Hepatocyte (in vitro differentiated cells): ENCODE results near the gene GADD45GIP1. TPM values are rescaled to one million over a fixed set of nuclear protein-coding genes. Genes with fewer than 3 reads are reported as not detected.
"Not testable (repeated sequence)": the region's sequence is repeated elsewhere in the genome, so short reads cannot be mapped to it uniquely, and the experiment has no call there.

Experiments used
- DNase-seq: peaks from one replicate; pipeline ENCODE4 v3.0.0-alpha.2; 2016; ENCODE audit warnings: low spot score
- H2AFZ ChIP-seq: fragments of 200-600 bp; sonication (generic); 2 replicates; pipeline ENCODE4 v1.6.0; 2016; ENCODE audit warnings: antibody characterized with exemption, mild to moderate bottlenecking
- H3K27ac ChIP-seq: fragments of 200-600 bp; sonication (generic); 2 replicates; pipeline ENCODE4 v1.5.1; 2016; ENCODE audit warnings: mild to moderate bottlenecking
- H3K27me3 ChIP-seq: fragments of 200-600 bp; sonication (generic); 2 replicates; pipeline ENCODE4 v1.6.1; 2016
- H3K36me3 ChIP-seq: fragments of 200-600 bp; sonication (generic); replicated peaks from 2 replicates; pipeline ENCODE4 v1.5.1; 2016; ENCODE audit warnings: low read depth; ENCODE audit not compliant: insufficient read depth
- H3K4me1 ChIP-seq: fragments of 200-600 bp; sonication (generic); 2 replicates; pipeline ENCODE4 v1.5.1; 2016; ENCODE audit warnings: mild to moderate bottlenecking, moderate library complexity; ENCODE audit not compliant: insufficient read depth
- H3K4me2 ChIP-seq: fragments of 200-600 bp; sonication (generic); 2 replicates; pipeline ENCODE4 v1.6.0; 2016
- H3K4me3 ChIP-seq: fragments of 200-600 bp; sonication (generic); 2 replicates; pipeline ENCODE4 v1.5.1; 2016; ENCODE audit warnings: mild to moderate bottlenecking
- H3K79me2 ChIP-seq: fragments of 200-600 bp; sonication (generic); 2 replicates; pipeline ENCODE4 v1.6.0; 2017; ENCODE audit warnings: mild to moderate bottlenecking
- H3K9me2 ChIP-seq: fragments of 200-600 bp; sonication (generic); replicated peaks from 2 replicates; pipeline ENCODE4 v1.6.0; 2017; ENCODE audit warnings: mild to moderate bottlenecking; ENCODE audit not compliant: insufficient read depth
- H3K9me3 ChIP-seq: fragments of 200-600 bp; sonication (generic); 2 replicates; pipeline ENCODE4 v1.5.1; 2016; ENCODE audit warnings: low read depth, mild to moderate bottlenecking
- H4K20me1 ChIP-seq: fragments of 200-600 bp; sonication (generic); 2 replicates; pipeline ENCODE4 v1.6.0; 2016; ENCODE audit warnings: mild to moderate bottlenecking; ENCODE audit not compliant: insufficient read depth, poor library complexity, severe bottlenecking
- CTCF ChIP-seq: fragments of 200-600 bp; sonication (generic); IDR thresholded peaks from 2 replicates; pipeline ENCODE4 v1.5.1; 2016; ENCODE audit warnings: antibody characterized with exemption, mild to moderate bottlenecking; ENCODE audit not compliant: poor library complexity
- EZH2 ChIP-seq: fragments of 200-600 bp; sonication (generic); IDR thresholded peaks from 2 replicates; pipeline ENCODE4 v1.6.1; 2016; ENCODE audit warnings: antibody characterized with exemption, mild to moderate bottlenecking, borderline replicate concordance
- EZH2phosphoT487 ChIP-seq: fragments of 200-600 bp; sonication (generic); IDR thresholded peaks from one replicate; pipeline ENCODE4 v1.6.1; 2018; ENCODE audit warnings: antibody characterized with exemption, mild to moderate bottlenecking, low read depth, moderate library complexity; ENCODE audit not compliant: unreplicated experiment, severe bottlenecking
- WGBS: methylation state at CpG from one replicate; pipeline ENCODE4 v1.1.6; 2016; ENCODE audit warnings: low lambda C conversion rate; ENCODE audit errors: missing lambda C conversion rate; 5-methylcytosine and 5-hydroxymethylcytosine counted together
- polyA plus RNA-seq: library from polyadenylated mRNA; unstranded; fragments of >200 nt; fragmentation: Nextera tagmentation; extraction: Ambion mirVana; gene quantifications from 2 replicates; pipeline ENCODE4 v1.2.1, GENCODE V29; 2016
- total RNA-seq: library from RNA; depleted of rRNA; stranded (reverse); fragments of >200 nt; gene quantifications from 2 replicates; pipeline ENCODE4 v1.2.3, GENCODE V29; 2014

The GADD45GIP1 gene
- total and polyA plus RNA-seq, 2 experiments from 2014 or later, result 21.0 to 109 TPM

DNA sequence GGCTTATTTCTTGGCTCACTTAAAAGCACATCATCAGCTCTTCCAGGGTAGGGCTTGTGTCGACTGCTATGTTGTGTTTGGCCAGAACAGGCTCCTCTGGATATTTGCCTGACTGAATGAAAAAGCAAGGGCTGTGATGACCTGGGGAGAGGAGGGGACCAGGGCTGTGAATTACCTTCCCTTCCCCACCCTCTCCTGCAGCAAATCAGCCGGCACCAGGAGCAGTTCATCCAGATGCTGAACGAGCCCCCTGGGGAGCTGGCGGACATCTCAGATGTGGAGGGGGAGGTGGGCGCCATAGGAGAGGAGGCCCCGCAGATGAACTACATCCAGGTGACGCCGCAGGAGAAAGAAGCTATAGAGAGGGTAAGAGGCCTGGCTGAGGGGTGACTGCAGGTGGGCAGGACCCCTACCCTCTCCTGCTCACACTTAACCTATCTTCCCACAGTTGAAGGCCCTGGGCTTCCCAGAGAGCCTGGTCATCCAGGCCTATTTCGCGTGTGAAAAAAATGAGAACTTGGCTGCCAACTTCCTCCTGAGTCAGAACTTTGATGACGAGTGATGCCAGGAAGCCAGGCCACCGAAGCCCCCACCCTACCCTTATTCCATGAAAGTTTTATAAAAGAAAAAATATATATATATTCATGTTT is 4.4 kb downstream of the GADD45GIP1 start:
- peaks cover 49% of the 10 kb centered on the region for H3K79me2 ChIP-seq
- no peaks in the 10 kb centered on the region for H3K36me3 ChIP-seq
- no peak overlapping the region for H3K4me2 ChIP-seq

DNA sequence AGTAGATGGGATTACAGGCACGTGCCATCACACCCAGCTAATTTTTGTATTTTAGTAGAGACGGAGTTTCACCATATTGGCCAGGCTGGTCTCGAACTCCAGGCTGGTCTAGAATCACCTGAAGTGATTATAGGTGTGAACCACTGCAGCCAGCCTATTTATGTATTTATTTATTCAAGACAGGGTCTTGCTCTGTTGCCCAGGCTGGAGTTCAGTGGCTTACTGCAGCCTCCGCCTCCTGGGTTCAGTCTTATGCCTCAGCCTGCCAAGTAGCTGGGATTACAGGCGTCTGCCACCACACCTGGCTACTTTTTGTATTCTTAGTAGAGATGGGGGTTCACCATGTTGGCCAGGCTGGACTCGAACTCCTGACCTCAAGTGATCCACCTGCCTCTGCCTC is 5.0 kb downstream of the GADD45GIP1 start:
- H3K79me2 ChIP-seq, result peaks cover 51% of the 10 kb centered on the region

More for the DNA sequence above, 4.4 kb downstream of the GADD45GIP1 start:
- Histone ChIP-seq H3K4me3 (no peak overlapping the region), H3K9me3 (no peaks in the 10 kb centered on the region), H3K27me3 (no peaks in the 10 kb centered on the region), H4K20me1 (peaks cover 2% of the 10 kb centered on the region), H2AFZ (no peak overlapping the region), H3K4me1 (peaks cover 28% of the 10 kb centered on the region), H3K27ac (peak overlapping the region; percentile 73), H3K9me2 (no peaks in the 10 kb centered on the region)
- WGBS, result 88% methylated on average over 12 of the region's 12 CpGs
- TF ChIP-seq EZH2, result no peak
- TF ChIP-seq EZH2phosphoT487, result no peak
- no peak for TF ChIP-seq CTCF
- no peak for DNase-seq

DNA sequence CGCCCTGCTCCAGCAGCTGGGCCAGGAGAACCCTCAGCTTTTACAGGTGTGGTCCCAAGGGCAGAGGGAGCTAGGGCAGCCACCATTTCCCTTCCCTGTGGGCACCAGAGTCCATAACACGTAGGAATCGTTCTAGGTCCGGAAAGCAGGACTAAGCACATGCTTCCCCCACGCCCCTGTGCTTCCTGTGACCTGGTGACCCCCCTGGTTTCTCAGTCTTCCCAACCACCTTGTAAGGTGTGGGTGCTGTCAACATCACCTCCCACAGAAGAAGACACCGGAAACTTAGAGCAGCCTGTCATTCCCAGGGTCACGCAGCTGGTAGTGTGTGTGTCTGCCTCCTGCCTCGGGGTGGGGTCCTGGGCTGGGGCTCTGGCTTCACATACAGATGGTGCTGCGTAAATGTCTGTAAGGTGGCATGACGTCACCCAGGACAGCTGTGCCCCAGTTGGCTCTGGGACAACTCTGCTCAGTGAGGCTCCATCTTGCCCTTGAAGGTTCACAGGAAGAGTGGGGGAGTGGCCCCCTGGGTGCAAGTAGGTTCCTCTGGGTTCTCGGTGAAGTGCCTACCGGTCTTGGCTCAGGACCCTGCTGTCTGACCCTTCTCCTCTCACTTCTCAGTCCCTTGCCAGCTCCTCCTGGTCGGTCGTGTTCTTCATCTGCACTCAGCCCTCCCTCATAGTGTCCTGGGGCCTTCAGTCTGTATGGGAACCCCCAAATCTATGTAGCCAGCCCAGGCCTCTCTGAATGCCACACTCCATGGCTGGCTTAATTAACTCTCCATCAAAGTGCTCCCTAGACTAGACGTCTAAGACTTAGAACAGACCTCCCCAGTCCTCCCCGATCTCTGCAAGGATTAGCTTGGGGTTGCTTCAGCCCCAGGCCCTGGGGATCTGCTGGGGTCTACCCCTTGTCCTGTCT is 7.4 kb downstream of the GADD45GIP1 start:
- no peaks in the 10 kb centered on the region for H3K36me3 ChIP-seq
- WGBS, result 94% methylated on average over 16 of the region's 16 CpGs

More for the DNA sequence above, 5.0 kb downstream of the GADD45GIP1 start:
- Histone ChIP-seq H3K27ac (peak overlapping the region; percentile 73), H3K4me1 (peaks cover 33% of the 10 kb centered on the region)
- not testable (repeated sequence) for H3K4me2 ChIP-seq, H2AFZ ChIP-seq, H4K20me1 ChIP-seq, H3K4me3 ChIP-seq, H3K9me2 ChIP-seq, H3K9me3 ChIP-seq, H3K27me3 ChIP-seq, DNase-seq, H3K36me3 ChIP-seq
- WGBS, result 95% methylated on average over 6 of the region's 6 CpGs

More for the DNA sequence above, 7.4 kb downstream of the GADD45GIP1 start:
- H3K27ac ChIP-seq, result no peak overlapping the region
- peaks cover under 1% of the 10 kb centered on the region for H4K20me1 ChIP-seq
- H3K9me2 ChIP-seq, result no peaks in the 10 kb centered on the region
- DNase-seq, result no peak
- peaks cover 23% of the 10 kb centered on the region for H3K4me1 ChIP-seq
- no peak overlapping the region for H3K4me3 ChIP-seq
- no peaks in the 10 kb centered on the region for H3K27me3 ChIP-seq
- no peak overlapping the region for H3K4me2 ChIP-seq
- H3K9me3 ChIP-seq, result no peaks in the 10 kb centered on the region
- H3K79me2 ChIP-seq, result peaks cover 36% of the 10 kb centered on the region
- TF ChIP-seq CTCF (no peak), EZH2 (no peak), EZH2phosphoT487 (no peak)
- H2AFZ ChIP-seq, result no peak overlapping the region
